Stimulated activated CD4-positive, alpha-beta T cell treated with anti-CD3 and anti-CD28 coated beads, TNF-alpha, amount 100 ng/mL, for 24 hours (primary cell): Measurements from ENCODE around the gene PKD1L1.

Experiments used
- DNase-seq, 3 experiments: peaks; one replicate each; pipeline ENCODE4 v3.0.0-alpha.2; 2020; ENCODE audit warnings: low read depth in 3 of 3

Gene PKD1L1

GRCh38 chr7:47875998-47876744 lies 72.1 kb downstream of the PKD1L1 start:
- no peak for DNase-seq

- DNase-seq = no peak
Measured at GRCh38 chr7:47875406-47875805, 72.9 kb downstream of the PKD1L1 start.

- DNase-seq = no peak
Measured at GRCh38 chr7:47873762-47874161, 74.5 kb downstream of the PKD1L1 start.

GRCh38 chr7:47867286-47867685 lies 81.0 kb downstream of the PKD1L1 start:
- no peak for DNase-seq

- DNase-seq = no peak
Measured at GRCh38 chr7:47866120-47866519, 82.1 kb downstream of the PKD1L1 start.

GRCh38 chr7:47852330-47853245 lies 95.7 kb downstream of the PKD1L1 start:
- no peak for DNase-seq

GRCh38 chr7:47847207-47847606 lies 101.1 kb downstream of the PKD1L1 start:
- DNase-seq = no peak

- DNase-seq = no peak
Measured at GRCh38 chr7:47846138-47846836, 102.0 kb downstream of the PKD1L1 start.

- no peak for DNase-seq
Measured at GRCh38 chr7:47844311-47844710, 104.0 kb downstream of the PKD1L1 start.

- DNase-seq = no peak
Measured at GRCh38 chr7:47843291-47843690, 105.0 kb downstream of the PKD1L1 start.

GRCh38 chr7:47839381-47839780 lies 108.9 kb downstream of the PKD1L1 start:
- DNase-seq = no peak

GRCh38 chr7:47837826-47838225 lies 110.4 kb downstream of the PKD1L1 start:
- no peak for DNase-seq

- no peak for DNase-seq
Measured at GRCh38 chr7:47836503-47837202, 111.6 kb downstream of the PKD1L1 start.

GRCh38 chr7:47836080-47836479 lies 112.2 kb downstream of the PKD1L1 start:
- no peak for DNase-seq

GRCh38 chr7:47833211-47833610 lies 115.1 kb downstream of the PKD1L1 start:
- no peak for DNase-seq

GRCh38 chr7:47832105-47832715 lies 116.1 kb downstream of the PKD1L1 start:
- no peak for DNase-seq

- DNase-seq = no peak
Measured at GRCh38 chr7:47830015-47830414, 118.3 kb downstream of the PKD1L1 start.

GRCh38 chr7:47827871-47828270 lies 120.4 kb downstream of the PKD1L1 start:
- DNase-seq = no peak

GRCh38 chr7:47827351-47827756 lies 120.9 kb downstream of the PKD1L1 start:
- no peak for DNase-seq

- DNase-seq = no peak
Measured at GRCh38 chr7:47826754-47827153, 121.5 kb downstream of the PKD1L1 start.

GRCh38 chr7:47819607-47819920 lies 128.7 kb downstream of the PKD1L1 start:
- no peak for DNase-seq
